GM19455 (cell line): Measurements from ENCODE around the gene ZFPM1.
"Not testable (repeated sequence)": the region's sequence is repeated elsewhere in the genome, so short reads cannot be mapped to it uniquely, and the experiment has no call there.

Source experiments
- ATAC-seq: cut with Tn5 transposase; IDR thresholded peaks from one replicate; pipeline ENCODE4 v1.9.1; 2021; ENCODE audit not compliant: unreplicated experiment

The ZFPM1 gene

GRCh38 chr16:88510091-88510994, 57.3 kb downstream of the ZFPM1 start:
- ATAC-seq, result no peak

GRCh38 chr16:88511060-88511459, 58.0 kb downstream of the ZFPM1 start:
- ATAC-seq, result no peak

GRCh38 chr16:88511906-88512305, 58.8 kb downstream of the ZFPM1 start:
- ATAC-seq, result no peak

- ATAC-seq, result no peak
Observed at GRCh38 chr16:88512728-88513696, 59.9 kb downstream of the ZFPM1 start.

- ATAC-seq, result no peak
Observed at GRCh38 chr16:88514070-88514469, 61.0 kb downstream of the ZFPM1 start.

GRCh38 chr16:88514526-88515232, 61.6 kb downstream of the ZFPM1 start:
- no peak for ATAC-seq

- no peak for ATAC-seq
Observed at GRCh38 chr16:88515371-88515770, 62.3 kb downstream of the ZFPM1 start.

- ATAC-seq, result no peak
Observed at GRCh38 chr16:88515925-88516594, 63.0 kb downstream of the ZFPM1 start.

- ATAC-seq, result no peak
Observed at GRCh38 chr16:88516601-88517061, 63.6 kb downstream of the ZFPM1 start.

GRCh38 chr16:88517208-88517774, 64.2 kb downstream of the ZFPM1 start:
- ATAC-seq, result not testable (repeated sequence)

- not testable (repeated sequence) for ATAC-seq
Observed at GRCh38 chr16:88518411-88519111, 65.5 kb downstream of the ZFPM1 start.

- no peak for ATAC-seq
Observed at GRCh38 chr16:88519240-88519639, 66.2 kb downstream of the ZFPM1 start.

GRCh38 chr16:88519938-88520653, 67.0 kb downstream of the ZFPM1 start:
- no peak for ATAC-seq

- no peak for ATAC-seq
Observed at GRCh38 chr16:88521674-88522073, 68.6 kb downstream of the ZFPM1 start.

- no peak for ATAC-seq
Observed at GRCh38 chr16:88522276-88522949, 69.3 kb downstream of the ZFPM1 start.

- ATAC-seq, result no peak
Observed at GRCh38 chr16:88523309-88524161, 70.5 kb downstream of the ZFPM1 start.

- no peak for ATAC-seq
Observed at GRCh38 chr16:88524274-88524972, 71.3 kb downstream of the ZFPM1 start.
